Activated T-helper 17 cell treated with anti-CD3 and anti-CD28 coated beads, Interleukin-2, amount 50 U/mL, for 72 hours (primary cell): ENCODE data around the gene ZC2HC1C. TPM values are rescaled to one million over a fixed set of nuclear protein-coding genes. Genes with fewer than 3 reads are reported as not detected.

Source experiments
- ATAC-seq: fragments of 150-1000 bp; cut with Tn5 transposase; replicated peaks from 2 replicates; pipeline ENCODE4 v1.10.0; 2021; ENCODE audit warnings: mild to moderate bottlenecking, moderate library complexity
- H3K27ac Mint-ChIP-seq: one replicate; pipeline ENCODE4 v1.8.0; 2022; ENCODE audit warnings: mixed read lengths
- H3K27me3 Mint-ChIP-seq: one replicate; pipeline ENCODE4 v1.8.0; 2022; ENCODE audit warnings: mixed read lengths
- H3K36me3 Mint-ChIP-seq: one replicate; pipeline ENCODE4 v1.8.0; 2022; ENCODE audit warnings: low read depth, mild to moderate bottlenecking, mixed read lengths
- H3K4me1 Mint-ChIP-seq: one replicate; pipeline ENCODE4 v1.8.0; 2022; ENCODE audit warnings: mixed read lengths
- H3K4me3 Mint-ChIP-seq: one replicate; pipeline ENCODE4 v1.8.0; 2022; ENCODE audit warnings: mild to moderate bottlenecking, mixed read lengths
- H3K9me3 Mint-ChIP-seq: one replicate; pipeline ENCODE4 v1.8.0; 2022; ENCODE audit warnings: mixed read lengths
- total RNA-seq, 2 donors: library from RNA; stranded (reverse); gene quantifications; one replicate each; pipeline ENCODE4 v1.2.3, GENCODE V29; 2022

ZC2HC1C gene, protein sequence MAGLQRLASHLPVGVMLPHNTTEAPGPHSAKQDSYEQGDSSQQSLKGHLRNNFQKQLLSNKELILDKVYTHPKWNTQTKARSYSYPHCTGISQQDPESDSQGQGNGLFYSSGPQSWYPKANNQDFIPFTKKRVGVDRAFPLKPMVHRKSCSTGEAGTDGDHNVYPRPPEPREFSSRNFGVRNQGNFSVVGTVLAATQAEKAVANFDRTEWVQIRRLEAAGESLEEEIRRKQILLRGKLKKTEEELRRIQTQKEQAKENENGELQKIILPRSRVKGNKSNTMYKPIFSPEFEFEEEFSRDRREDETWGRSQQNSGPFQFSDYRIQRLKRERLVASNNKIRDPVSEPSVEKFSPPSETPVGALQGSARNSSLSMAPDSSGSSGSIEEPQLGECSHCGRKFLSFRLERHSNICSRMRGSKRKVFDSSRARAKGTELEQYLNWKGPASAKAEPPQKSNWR
- 1 to 10 TPM; 2.2 to 3.7 TPM for total RNA-seq

DNA sequence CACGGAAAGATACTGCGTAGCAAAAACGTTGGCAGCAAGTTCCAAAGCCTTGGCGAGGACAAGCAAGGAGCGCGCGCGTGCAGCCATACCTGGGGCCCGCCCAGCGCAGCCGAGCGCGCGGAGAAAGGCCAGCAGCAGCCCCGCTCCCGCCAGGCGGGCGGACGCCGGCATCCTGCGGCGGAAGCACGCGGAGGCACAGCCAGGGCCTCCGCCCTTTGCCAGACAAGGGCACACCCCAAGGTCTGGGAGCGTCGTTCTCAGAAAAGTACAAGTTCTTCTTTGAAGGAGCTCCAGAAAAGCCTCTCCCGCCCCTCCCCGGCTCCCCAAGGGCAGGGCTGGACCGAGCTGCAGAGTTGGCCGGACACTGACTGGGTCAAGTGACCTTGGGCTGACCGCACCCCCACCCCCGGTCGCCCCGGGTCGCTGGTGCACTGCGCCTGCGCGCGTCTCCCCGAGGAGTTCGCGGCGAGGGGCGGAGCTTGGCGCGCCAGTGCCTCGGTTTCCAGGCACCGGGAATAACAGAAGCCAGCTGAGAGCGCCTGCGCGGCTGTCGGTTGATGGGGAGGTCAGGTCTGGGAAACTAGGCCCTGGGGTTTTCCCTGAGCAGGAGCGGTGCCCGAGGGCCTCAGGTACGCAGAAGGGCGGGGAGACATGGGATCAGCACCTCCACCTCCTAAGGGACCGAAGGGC lies at the start of gene ZC2HC1C:
TSS of gene ZC2HC1C (plus strand) at position 521 of the 690 bp plus-strand sequence. CDS start 933 bp downstream, outside the sequence.
- peak; percentile 95 for ATAC-seq
- Mint-ChIP-seq H3K9me3 (no peaks in the 10 kb centered on the region), H3K4me3 (no peak within 1 kb of the TSS), H3K36me3 (no peaks in the 10 kb centered on the region), H3K27me3 (no peaks in the 10 kb centered on the region), H3K27ac (no peak within 1 kb of the TSS), H3K4me1 (no peaks in the 10 kb centered on the region)

DNA sequence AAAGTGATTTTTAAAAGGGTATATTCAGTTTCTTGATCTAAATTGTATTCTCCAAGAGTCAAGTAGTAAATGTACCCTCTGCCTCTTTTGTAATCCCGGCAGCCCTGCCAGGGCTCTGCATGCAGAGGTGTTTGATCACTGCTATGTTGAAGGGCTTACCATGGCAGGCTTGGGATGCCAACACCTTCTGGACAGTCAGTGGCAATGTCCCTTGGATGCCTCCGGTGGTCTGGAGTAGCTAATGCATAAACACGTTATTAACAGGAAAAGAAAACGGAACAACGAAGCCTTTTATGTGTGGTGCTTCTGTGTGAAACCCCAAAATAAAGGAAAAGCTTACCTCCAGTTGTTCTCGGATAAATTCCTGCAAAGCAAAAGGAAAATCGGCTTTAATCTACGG lies 46.8 kb upstream of the ZC2HC1C start:
- Mint-ChIP-seq H3K27ac (no peak overlapping the region), H3K9me3 (no peaks in the 10 kb centered on the region), H3K4me1 (no peaks in the 10 kb centered on the region), H3K27me3 (no peaks in the 10 kb centered on the region), H3K4me3 (no peak overlapping the region), H3K36me3 (peaks cover 59% of the 10 kb centered on the region)
- ATAC-seq = no peak

DNA sequence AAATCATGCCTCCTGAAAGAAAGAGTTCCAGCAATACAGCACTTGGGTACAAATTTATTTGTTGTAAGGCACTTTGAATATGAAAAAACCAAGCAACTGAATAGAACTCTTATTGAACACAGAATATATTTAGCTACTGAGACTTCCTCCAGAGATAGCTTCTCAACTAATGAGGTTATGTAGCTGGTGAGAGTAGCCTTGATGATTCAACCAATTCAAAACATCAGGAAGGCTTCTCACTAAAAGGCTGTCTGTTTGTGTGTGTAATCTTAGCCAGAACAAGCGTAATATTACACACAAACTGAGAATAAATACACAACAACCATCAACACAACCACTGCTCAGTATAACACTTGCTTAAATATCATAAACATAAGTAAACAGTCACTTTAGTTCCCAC lies 46.3 kb upstream of the ZC2HC1C start:
- ATAC-seq = no peak
- Mint-ChIP-seq H3K36me3 (peaks cover 59% of the 10 kb centered on the region), H3K4me1 (no peaks in the 10 kb centered on the region), H3K4me3 (no peak overlapping the region), H3K9me3 (no peaks in the 10 kb centered on the region), H3K27me3 (no peaks in the 10 kb centered on the region), H3K27ac (no peak overlapping the region)

DNA sequence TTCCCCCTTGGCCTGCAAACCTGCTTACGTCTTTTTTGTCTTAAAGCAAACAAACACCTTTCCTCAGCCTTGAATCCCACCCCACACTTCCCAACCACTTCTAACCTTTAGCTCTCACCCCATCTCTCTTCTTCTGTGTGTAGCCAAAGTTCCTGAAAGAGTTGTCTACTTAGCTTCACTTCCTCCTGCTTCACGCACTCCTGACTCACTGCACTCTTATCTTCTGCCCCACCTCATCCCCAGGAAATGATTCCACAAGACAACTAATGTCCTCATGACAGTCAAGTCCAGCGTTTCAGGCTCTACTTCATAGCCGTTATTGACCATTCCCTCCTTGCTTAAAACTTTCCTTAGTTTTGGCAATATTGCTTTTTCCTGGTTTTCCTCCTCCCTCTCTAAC lies 44.4 kb upstream of the ZC2HC1C start:
- no peaks in the 10 kb centered on the region for H3K4me1 Mint-ChIP-seq
- ATAC-seq = no peak
- H3K27me3 Mint-ChIP-seq = no peaks in the 10 kb centered on the region
- H3K4me3 Mint-ChIP-seq = no peak overlapping the region
- no peaks in the 10 kb centered on the region for H3K9me3 Mint-ChIP-seq
- H3K36me3 Mint-ChIP-seq = peaks cover 59% of the 10 kb centered on the region
- H3K27ac Mint-ChIP-seq = no peak overlapping the region

DNA sequence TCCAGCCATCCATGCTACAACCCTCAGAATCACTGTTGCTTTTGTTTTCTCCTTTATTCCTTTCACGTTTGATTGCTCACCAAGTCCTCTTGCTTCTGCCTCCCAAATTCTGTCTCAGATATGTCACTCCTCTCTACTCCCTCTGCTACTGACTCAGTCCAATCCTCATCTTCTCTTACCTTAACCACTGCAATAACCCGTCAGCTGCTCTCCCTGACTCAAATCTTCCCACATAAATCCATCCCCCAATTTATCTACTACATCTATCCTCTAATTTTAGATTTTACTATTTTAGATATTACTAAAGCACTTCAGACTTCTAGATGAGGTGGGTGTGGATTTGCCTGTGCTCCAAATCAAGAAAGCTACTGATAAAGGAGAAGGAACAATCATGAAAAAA lies 43.6 kb upstream of the ZC2HC1C start:
- no peaks in the 10 kb centered on the region for H3K9me3 Mint-ChIP-seq
- no peak for ATAC-seq
- no peaks in the 10 kb centered on the region for H3K27me3 Mint-ChIP-seq
- no peaks in the 10 kb centered on the region for H3K4me1 Mint-ChIP-seq
- H3K36me3 Mint-ChIP-seq = peaks cover 61% of the 10 kb centered on the region
- no peak overlapping the region for H3K27ac Mint-ChIP-seq
- no peak overlapping the region for H3K4me3 Mint-ChIP-seq

DNA sequence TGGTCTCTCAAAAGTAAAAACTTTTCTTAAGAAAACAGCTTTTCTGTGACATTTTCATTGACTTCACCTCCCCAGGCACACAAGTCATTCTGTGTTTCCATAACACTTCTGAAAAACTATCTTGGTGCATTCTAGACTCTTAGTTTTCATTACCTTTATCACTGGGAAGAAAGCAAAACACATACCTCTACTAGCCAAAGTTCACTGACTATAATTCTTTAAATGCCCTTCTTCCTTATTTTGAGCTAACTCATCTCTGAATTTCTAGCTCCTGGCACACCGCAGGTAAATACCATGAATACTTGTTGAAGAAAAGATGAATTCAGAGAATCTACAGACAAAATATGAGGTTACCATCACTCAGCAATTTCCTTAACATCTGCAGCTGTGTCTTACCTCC lies 39.3 kb upstream of the ZC2HC1C start:
- ATAC-seq = no peak
- Mint-ChIP-seq H3K4me3 (no peak overlapping the region), H3K4me1 (no peaks in the 10 kb centered on the region), H3K36me3 (peaks cover 75% of the 10 kb centered on the region), H3K27me3 (no peaks in the 10 kb centered on the region), H3K27ac (peak overlapping the region; percentile 3), H3K9me3 (no peaks in the 10 kb centered on the region)

DNA sequence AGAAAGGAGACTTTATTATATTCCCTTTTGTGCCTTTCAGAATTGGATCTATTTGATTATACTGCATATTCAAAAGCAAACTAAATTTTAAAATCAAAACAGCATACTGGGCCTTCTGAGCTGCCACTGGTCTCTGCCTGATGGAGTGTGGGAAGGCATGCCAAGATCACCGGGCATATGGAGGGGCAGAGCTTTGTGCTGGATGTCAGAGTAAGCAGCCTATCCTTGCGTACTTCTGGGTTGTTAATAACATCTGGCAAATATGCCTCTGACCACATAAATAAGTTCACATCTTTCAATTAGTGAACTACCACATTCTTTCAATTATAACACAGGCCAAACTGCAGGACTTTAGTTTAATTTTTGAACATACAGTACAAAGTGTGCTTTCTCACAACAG lies 36.5 kb upstream of the ZC2HC1C start:
- no peak for ATAC-seq
- no peak overlapping the region for H3K27ac Mint-ChIP-seq
- H3K4me3 Mint-ChIP-seq = no peak overlapping the region
- H3K36me3 Mint-ChIP-seq = peaks cover 96% of the 10 kb centered on the region
- H3K27me3 Mint-ChIP-seq = no peaks in the 10 kb centered on the region
- H3K4me1 Mint-ChIP-seq = peaks cover 5% of the 10 kb centered on the region
- no peaks in the 10 kb centered on the region for H3K9me3 Mint-ChIP-seq

DNA sequence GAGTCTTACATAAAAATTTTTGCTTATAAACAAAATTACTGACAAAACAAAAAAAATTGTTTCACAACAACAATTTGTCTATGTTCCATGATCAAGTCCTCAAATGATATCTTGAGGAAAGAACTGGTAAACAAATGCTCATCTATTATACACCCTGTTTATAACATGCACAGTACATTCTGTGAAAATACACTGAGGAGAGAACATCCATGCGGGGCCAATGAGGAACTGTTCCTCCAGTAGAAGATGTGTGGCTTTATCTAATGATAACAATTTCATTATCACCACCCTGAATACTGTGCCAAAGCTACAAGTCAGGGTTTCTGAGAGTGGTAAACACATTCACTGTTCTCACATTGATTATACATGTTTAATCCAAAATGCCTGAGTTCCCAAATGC lies 28.9 kb upstream of the ZC2HC1C start:
- ATAC-seq = no peak
- Mint-ChIP-seq H3K4me3 (no peak overlapping the region), H3K27ac (no peak overlapping the region), H3K9me3 (no peaks in the 10 kb centered on the region), H3K36me3 (peaks cover 94% of the 10 kb centered on the region), H3K4me1 (peaks cover 18% of the 10 kb centered on the region), H3K27me3 (no peaks in the 10 kb centered on the region)

DNA sequence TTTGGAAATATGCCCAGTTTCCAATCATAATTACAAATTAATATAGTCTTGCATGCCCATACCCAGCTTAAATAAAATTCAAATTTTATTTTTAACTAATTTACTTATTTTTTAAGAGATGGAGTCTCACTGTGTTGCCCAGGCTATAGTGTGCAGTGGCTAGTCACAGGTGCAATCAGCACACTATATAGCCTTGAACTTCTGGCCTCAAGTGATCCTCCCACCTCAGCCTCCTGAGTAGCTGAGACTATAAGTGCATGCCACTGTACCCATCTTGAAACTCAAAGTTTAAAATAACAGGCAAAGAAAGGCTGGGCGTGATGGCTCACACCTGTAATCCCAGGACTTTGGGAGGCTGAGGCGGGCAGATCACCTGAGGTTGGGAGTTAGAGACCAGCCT lies 28.5 kb upstream of the ZC2HC1C start:
- no peak overlapping the region for H3K4me3 Mint-ChIP-seq
- ATAC-seq = no peak
- peaks cover 22% of the 10 kb centered on the region for H3K4me1 Mint-ChIP-seq
- H3K27me3 Mint-ChIP-seq = no peaks in the 10 kb centered on the region
- no peak overlapping the region for H3K27ac Mint-ChIP-seq
- H3K36me3 Mint-ChIP-seq = peaks cover 90% of the 10 kb centered on the region
- H3K9me3 Mint-ChIP-seq = no peaks in the 10 kb centered on the region

DNA sequence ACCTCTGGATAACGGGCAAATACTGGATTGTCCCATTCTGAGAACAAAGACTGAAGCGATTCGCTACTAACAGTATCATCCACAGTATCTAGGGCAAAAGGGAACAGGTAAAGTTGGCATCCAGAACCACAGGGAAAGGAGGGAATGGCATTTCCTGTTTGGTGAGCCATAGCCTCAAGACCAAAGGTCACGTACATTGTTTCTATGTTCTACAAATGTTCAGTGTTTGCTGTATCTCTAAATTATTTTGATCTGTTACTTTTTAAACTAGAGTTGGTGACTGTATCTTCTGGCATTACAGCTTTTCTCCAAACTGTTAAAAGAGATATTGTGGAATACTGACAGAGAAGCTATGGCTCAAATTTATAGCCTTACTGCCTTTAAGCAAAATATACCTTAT lies 27.8 kb upstream of the ZC2HC1C start:
- H3K4me3 Mint-ChIP-seq = no peak overlapping the region
- H3K9me3 Mint-ChIP-seq = no peaks in the 10 kb centered on the region

DNA sequence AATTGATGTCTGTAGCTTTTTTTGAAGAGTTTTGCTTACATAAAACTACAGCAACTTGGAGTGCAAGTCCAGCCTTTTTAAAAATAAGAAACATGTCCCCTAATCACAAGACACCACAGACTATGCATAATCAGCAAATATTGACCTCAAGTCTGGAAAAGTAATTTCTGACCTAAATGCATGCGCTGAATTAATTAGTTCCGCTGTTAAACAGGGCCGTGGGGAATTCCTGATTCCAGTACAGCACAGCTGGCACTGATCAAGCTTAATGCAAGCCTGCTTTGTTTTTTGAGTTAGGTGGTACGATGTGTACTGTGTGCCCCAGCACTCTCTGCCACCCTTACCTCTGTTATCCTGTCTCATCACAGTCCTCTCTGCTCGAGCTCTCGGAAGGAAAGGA lies 27.4 kb upstream of the ZC2HC1C start:
- Mint-ChIP-seq H3K9me3 (no peaks in the 10 kb centered on the region), H3K4me1 (peaks cover 27% of the 10 kb centered on the region), H3K27me3 (no peaks in the 10 kb centered on the region), H3K36me3 (peaks cover 88% of the 10 kb centered on the region), H3K4me3 (no peak overlapping the region), H3K27ac (no peak overlapping the region)
- no peak for ATAC-seq

More for the DNA sequence above, 27.8 kb upstream of the ZC2HC1C start:
- H3K27me3 Mint-ChIP-seq = no peaks in the 10 kb centered on the region
- no peak overlapping the region for H3K27ac Mint-ChIP-seq
- H3K36me3 Mint-ChIP-seq = peaks cover 88% of the 10 kb centered on the region
- ATAC-seq = no peak
- H3K4me1 Mint-ChIP-seq = peaks cover 26% of the 10 kb centered on the region

DNA sequence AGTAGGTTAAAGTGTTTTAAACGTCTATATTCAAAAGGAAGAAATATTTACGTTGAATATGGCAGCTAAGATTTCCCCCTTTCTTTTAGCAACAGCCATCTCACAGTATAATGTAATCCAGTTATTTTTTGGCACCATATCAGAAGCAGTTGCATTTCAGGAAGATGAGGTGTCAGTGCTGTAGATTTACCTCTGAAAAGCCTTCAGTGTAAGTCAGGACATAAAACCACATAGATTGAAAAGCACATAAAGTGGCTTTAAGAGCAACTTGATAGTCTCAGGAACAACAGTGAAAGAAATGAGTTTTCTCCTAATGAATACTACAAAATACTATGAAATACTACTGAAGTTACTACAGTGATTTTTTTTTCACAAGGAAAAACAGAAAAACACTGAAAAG lies 25.1 kb upstream of the ZC2HC1C start:
- Mint-ChIP-seq H3K36me3 (peaks cover 86% of the 10 kb centered on the region), H3K4me1 (peaks cover 42% of the 10 kb centered on the region), H3K4me3 (peak overlapping the region; percentile 31), H3K9me3 (no peaks in the 10 kb centered on the region), H3K27me3 (no peaks in the 10 kb centered on the region), H3K27ac (no peak overlapping the region)
- peak; percentile 23 for ATAC-seq

DNA sequence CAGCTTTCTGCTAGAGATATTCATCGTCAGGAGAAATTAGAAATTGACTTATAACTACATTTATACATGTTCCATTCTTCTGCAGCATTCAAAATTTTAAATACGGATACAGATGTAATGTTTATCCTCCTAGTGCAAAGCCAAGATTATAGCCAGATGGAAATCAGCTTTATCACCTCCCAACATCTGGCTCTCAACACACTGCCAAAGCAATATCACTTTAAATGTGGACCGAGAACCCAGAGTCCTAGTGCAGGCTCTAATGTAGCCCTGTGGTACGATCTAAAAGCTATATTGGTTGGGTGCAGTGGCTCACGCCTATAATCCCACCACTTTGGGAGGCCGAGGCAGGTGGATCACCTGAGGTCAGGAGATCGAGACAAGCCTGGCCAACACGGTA lies 24.7 kb upstream of the ZC2HC1C start:
- H3K36me3 Mint-ChIP-seq = peaks cover 84% of the 10 kb centered on the region
- ATAC-seq = no peak
- H3K27ac Mint-ChIP-seq = no peak overlapping the region
- H3K4me3 Mint-ChIP-seq = peak overlapping the region; percentile 31
- no peaks in the 10 kb centered on the region for H3K9me3 Mint-ChIP-seq
- no peaks in the 10 kb centered on the region for H3K27me3 Mint-ChIP-seq
- peaks cover 42% of the 10 kb centered on the region for H3K4me1 Mint-ChIP-seq

DNA sequence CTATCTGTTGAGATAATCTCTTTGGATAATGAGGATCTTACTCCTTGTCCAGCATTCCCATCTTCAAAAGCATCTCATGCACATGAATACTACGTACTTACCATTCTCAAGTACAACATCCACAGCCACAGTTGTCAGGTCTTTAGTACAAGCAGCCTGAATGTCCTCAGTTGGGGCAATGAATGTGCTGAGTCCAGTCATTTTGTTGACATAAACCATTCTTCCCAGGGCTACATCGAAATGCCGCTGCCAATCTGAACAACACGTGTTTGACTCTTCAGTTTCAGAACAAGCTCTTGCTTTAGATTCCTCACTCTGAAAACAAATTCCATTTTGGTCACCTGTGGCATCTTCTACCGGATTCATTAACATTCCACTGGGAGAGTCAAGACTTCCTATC lies 23.2 kb upstream of the ZC2HC1C start:
- ATAC-seq = no peak
- Mint-ChIP-seq H3K4me3 (peak overlapping the region; percentile 57), H3K27me3 (no peaks in the 10 kb centered on the region), H3K4me1 (peaks cover 42% of the 10 kb centered on the region), H3K27ac (no peak overlapping the region), H3K9me3 (no peaks in the 10 kb centered on the region), H3K36me3 (peaks cover 82% of the 10 kb centered on the region)

DNA sequence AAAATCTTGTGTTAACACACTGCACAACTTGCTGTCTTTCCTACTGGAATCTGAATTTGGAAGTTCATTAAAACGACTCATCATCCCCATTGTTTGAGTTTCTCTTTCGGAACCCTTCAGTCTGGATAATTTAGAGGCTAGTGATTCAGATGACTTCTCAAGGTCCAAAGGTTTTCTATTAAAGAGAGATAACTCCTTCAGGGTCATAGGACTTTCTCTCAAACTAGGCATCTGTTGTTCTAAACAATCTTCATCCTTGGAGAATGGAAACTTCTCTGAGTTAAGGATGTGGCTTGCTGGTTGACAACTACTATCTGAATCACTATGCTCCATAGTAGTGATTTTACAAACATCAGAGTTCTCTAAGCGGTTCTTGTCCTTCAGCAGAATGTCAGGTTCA lies 22.5 kb upstream of the ZC2HC1C start:
- no peaks in the 10 kb centered on the region for H3K9me3 Mint-ChIP-seq
- peaks cover 42% of the 10 kb centered on the region for H3K4me1 Mint-ChIP-seq
- peak overlapping the region; percentile 44 for H3K27ac Mint-ChIP-seq
- peak; percentile 74 for ATAC-seq
- peak overlapping the region; percentile 57 for H3K4me3 Mint-ChIP-seq
- no peaks in the 10 kb centered on the region for H3K27me3 Mint-ChIP-seq
- H3K36me3 Mint-ChIP-seq = peaks cover 82% of the 10 kb centered on the region
